Stimulated activated CD4-positive, alpha-beta T cell treated with anti-CD3 and anti-CD28 coated beads, TNF-alpha, amount 100 ng/mL, for 48 hours (primary cell): ENCODE measurements around the gene ZNF763.
"Not testable (repeated sequence)": the region's sequence is repeated elsewhere in the genome, so short reads cannot be mapped to it uniquely, and the experiment has no call there.

ENCODE experiments used
- DNase-seq, 3 donors: peaks; one replicate each; pipeline ENCODE4 v3.0.0-alpha.2; 2020; ENCODE audit warnings: low read depth in 3 of 3

Gene ZNF763

DNA sequence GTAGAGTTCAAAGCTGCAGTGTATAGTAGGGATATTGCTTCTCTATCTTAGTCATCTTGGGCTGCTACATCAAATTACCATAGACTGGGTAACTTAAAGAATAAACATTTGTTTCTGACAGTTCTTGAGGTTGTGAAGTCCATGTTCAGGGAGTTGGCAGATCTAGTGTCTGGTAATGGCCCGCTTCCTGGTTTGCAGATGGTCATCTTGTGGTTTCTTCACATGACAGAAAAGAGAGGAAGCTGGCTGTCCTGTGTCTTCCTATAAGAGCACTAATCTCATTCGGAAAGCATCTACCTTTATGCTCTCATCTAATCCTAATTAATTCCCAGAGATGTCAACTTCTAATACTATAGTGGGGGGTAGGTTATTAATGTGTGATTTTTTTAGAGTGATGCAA lies 6.2 kb downstream of the ZNF763 start:
- no peak for DNase-seq

DNA sequence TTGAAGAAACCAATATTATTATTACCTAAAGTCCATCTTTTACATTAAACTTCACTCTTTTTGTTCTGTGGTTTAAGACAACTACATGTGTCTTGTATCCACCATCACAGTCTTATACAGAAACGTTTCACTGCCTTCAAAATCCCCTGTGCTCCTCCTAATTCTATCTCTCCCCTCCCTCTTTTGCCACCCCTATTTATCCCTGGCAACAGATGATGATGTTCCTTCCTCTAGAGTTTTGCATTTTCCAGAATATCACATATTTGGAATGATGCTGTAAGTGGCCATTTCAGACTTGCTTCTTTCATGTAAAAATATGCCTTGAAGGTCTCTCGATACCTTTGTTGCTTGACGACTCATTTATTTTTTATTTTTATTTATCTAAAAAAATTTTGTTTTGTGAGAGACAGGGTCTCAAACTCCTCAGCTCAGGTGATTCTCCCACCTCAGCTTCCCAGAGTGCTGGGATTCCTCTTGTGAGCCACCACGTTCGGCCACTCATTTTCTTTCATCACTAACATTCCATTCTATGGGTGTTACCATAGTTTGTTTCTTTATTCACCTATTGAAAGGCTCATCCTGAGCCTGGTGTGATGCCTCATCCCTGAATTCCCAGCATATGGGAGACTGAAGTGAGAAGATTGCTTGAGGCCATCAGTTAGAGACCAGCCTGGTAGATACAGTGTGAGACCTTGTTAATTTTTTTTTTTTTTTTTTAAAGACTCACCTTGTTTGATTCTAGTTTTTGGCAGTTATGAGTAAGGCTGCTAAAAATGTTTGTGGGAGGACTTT lies 8.4 kb downstream of the ZNF763 start:
- no peak for DNase-seq

DNA sequence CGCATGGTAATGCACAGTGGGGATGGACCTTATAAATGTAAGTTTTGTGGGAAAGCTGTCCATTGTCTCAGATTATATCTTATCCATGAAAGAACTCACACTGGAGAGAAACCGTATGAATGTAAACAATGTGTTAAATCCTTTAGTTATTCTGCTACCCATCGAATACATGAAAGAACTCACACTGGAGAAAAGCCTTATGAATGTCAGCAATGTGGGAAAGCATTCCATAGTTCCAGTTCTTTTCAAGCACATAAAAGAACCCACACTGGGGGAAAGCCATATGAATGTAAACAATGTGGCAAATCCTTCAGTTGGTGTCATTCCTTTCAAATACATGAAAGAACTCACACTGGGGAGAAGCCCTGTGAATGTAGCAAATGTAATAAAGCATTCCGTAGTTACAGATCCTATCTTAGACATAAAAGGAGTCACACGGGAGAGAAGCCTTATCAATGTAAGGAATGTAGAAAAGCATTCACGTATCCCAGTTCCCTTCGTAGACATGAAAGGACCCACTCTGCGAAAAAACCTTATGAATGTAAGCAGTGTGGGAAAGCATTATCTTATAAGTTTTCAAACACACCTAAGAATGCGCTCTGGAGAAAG lies 13.8 kb downstream of the ZNF763 start:
- no peak for DNase-seq

DNA sequence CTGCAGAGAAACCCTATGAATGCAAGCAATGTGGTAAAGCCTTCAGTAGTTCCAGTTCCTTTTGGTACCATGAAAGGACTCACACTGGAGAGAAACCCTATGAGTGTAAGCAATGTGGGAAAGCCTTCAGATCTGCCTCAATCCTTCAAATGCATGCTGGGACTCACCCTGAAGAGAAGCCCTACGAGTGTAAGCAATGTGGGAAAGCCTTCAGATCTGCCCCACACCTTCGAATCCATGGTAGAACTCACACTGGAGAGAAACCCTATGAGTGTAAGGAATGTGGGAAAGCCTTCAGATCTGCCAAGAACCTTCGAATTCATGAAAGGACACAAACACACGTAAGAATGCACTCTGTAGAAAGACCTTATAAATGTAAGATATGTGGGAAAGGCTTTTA lies 14.7 kb downstream of the ZNF763 start:
- DNase-seq = no peak

DNA sequence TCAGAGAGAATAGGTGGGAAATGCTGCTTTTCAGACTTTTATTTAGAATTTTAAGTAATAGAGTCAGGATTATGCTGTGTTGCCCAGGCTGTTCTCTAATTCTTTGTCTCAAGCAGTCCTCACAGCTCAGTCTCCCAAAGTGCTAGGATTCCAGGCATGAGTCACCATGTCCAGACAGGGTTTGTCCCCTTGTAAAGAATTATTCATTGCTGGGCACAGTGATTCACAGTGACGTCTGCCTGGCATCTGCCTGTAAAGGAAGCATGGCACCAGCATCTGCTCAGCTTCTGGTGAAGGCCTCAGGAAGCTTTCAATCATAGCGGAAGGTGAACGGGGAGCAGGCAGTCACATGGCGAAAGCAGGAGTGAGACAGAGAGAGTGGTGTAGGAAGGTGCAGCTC lies 17.7 kb downstream of the ZNF763 start:
- DNase-seq = no peak

DNA sequence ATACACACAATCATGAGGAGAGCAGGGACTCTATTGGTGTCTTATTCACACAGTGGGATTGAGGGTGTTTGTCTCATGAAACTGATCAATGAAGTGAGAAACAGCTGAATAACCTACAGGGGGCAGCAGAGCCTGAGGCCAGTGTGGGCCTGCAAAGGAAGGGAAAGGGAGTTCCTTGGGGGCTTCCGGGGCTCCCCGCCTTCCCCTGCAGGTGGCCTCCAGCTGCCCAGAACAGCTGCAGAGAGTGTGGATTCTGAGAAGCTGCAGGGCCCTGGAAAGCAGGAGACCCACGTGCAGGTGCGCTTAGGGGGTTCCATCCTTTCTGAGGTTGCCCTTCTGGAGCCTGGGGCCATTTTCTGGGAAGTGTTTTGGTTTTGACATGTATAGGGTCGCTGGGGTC lies 20.1 kb downstream of the ZNF763 start:
- no peak for DNase-seq

DNA sequence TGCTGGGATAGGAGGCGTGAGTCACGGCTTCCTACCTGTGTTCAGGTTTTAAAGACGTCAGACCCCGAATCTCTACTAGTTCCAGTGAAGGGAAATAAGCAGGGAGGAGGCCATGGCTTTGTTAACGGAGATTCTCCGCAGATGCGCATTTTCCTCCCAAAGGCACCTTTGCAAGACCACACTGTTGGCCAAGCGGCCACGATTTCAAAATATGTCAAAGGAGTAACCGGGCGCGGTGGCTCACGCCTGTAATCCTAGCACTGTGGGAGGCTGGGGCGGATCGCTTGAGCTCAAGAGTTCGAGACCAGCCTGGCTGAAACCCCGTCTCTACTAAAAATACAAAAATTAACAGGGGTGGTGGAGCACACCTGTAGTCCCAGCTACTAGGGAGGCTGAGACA lies 21.9 kb downstream of the ZNF763 start:
- no peak for DNase-seq

DNA sequence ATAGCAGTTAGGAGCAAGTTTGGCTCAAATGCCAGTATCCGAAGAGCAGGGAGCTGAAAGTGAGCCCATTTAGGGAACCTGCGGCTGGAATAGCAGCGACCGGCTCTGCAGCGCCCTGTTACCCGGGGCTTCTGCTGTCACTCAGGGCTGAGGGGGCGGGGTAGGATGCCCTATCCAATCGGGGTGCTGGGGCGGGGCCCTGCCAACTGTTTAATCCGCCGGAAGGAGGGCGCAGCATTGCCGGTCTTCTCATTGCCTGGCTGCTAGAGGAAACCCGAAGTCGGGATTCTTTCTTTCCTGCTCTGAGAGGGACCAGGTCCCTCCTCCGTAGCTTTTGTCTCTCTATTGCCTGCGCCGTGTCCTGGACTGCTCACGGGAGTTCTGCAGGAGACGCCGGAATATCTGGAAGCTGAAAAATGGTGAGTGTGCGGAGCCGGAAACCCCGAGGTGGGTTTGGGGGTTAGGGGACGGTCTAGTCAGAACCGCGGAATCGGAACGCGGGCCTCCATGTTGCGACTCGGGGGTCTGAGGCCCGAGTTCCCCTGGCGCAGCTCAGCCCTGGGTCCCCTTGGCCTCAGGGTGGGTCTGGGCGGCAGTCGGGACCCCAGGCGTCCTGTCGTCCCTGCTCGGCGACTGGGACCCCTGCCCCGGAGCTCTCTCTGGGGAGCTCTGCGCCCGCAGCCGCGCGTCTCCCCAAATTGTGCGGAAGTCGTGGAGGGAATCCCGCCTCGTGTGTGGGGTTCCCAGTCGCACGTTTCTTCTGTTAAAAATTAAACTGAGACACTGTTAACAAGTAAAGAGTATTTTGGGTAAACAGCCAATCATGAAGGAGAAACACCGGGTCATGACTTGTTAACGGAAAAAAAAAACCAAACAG lies 22.8 kb downstream of the ZNF763 start:
- peak; percentile 89 to 97 (median 92) for DNase-seq

DNA sequence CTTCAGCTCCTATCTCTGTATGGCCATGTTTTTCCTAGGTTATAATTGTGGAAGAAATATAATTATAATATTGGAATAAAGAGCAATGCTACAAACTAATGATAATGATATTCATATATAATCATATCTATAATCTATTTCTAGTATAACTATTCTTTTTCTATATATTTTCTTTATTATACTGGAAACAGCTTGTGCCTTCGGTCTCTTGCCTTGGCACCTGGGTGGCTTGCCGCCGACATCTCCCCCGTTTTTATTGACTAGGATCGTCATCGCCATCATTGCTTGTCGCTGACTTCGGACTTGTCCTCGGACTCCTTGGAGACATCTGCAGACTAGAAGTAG lies 24.2 kb downstream of the ZNF763 start:
- no peak for DNase-seq

DNA sequence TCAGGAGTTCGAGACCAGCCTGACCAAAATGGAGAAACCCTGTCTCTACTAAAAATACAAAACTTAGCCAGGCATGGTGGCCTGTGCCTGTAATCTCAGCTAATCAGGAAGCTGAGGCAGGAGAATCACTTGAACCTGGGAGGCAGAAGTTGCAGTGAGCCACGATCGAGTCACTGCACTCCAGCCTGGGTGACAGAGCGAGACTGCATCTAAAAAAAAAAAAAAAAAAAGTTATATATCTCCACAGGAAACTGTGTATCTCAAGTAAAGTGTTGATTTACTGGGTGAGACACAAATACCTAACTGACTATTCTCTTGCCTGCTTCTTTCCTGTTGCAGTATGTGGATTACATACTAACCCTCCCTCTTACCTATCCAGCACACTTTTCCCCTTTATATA lies 27.1 kb downstream of the ZNF763 start:
- DNase-seq = not testable (repeated sequence)

DNA sequence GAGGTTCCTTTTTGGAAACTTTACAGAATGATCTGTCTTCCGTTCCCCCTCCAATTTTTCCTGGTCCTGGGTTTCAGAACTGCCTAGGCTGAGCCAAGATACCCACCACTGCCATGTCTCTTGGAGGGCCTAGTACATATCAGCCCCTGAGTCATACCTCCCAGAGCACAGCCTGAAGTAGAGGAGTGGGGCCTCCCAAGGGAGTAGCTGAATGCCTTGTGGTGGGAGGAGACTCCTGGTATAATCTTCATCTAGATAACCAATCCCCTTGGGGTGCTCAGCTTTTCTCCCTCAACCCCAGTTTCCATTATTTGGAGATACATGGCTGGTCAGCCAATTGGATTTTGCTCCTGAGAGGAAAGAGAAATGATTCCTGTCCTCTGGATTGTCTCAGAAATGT lies 30.3 kb downstream of the ZNF763 start:
- no peak for DNase-seq

DNA sequence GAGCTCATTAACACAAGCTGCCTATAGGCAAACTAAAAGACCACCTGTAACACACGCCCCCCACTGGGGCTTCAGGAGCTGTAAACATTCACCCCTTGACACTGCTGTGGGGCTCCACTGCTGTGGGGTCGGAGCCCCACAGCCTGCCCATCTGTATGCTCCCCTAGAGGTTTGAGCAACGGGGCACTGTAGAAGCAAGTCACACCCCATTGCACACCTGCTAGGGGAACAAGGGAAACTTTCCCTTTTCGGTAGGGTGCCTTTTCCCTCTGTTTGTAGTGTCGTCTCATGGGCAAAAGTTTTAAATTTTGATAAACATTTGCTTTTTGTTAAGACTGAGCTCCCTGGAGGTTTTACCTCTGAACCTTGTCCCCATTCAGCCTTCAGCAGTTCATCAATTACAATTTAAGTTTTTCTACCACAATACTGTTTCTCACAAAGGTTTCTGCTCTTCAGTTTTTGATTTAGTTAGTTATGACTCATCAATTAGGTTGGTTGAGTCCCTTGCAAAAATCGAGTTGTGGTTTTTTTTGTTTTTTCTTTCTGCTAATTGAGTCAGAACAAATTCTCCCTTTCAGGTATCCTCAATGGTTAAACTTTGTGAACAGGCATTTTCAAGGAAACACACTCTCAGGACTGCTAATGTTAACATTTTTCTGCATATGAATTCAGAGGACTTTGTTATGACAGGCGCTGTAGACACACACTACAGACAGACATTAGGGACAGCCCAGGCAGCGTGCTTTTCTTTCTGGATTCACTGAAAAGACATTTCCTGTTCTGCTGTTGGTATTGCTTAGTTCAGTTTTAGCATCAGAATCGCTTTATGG lies 35.5 kb downstream of the ZNF763 start:
- DNase-seq = no peak

DNA sequence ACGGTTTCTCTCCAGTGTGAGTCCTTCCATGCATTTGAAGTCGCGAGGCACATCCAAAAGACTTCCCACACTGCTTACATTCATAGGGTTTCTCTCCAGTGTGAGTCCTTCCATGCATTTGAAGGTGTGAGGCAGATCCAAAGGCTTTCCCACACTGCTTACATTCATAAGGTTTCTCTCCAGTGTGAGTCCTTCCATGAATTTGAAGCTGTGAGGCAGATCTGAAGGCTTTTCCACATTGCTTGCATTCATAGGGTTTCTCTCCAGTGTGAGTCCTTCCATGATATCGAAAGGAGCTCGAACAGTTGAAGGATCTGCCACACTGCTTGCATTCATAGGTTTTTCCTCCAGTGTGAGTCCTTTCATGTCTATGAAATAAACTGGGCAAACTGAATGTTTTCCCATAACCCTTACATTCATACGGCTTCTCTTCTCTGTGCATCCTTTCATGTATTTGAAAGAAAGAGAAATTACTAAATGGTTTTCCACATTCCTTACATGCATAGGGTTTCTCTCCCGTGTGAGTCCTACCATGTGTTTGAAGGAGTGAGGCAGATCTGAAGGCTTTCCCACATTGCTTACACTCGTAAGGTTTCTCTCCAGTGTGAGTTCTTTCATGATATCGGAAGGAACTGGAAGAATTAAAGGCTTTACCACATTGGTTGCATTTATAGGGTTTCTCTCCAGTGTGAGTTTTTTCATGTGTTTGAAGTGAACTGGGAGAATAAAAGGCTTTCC lies 50.3 kb downstream of the ZNF763 start:
- DNase-seq = no peak

DNA sequence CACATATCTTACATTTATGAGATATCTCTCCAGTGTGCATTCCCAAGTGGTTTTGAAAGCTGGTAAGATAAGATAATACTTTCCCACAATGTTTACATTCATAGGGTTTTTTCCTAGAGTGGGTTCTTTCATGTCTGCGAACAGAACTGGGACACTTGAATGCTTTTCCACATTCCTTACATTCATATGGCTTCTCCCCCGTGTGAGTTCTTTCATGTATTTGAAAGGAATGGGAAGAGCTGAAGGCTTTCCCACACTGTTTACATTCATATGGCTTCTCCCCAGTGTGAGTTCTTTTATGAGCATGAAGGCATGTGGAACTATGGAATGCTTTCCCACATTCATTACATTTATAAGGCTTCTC lies 50.9 kb downstream of the ZNF763 start:
- no peak for DNase-seq
